NT2/D1 (cell line): Measurements from ENCODE around the gene KRTAP5-10.

Experiments
- YY1 ChIP-seq: IDR thresholded peaks from 2 replicates; pipeline ENCODE4 v1.6.1; 2011; ENCODE audit not compliant: insufficient read length, insufficient read depth
- ZNF274 ChIP-seq: IDR thresholded peaks from 2 replicates; pipeline ENCODE4 v1.6.1; 2011; ENCODE audit warnings: mild to moderate bottlenecking, low read depth, low read length

DNA sequence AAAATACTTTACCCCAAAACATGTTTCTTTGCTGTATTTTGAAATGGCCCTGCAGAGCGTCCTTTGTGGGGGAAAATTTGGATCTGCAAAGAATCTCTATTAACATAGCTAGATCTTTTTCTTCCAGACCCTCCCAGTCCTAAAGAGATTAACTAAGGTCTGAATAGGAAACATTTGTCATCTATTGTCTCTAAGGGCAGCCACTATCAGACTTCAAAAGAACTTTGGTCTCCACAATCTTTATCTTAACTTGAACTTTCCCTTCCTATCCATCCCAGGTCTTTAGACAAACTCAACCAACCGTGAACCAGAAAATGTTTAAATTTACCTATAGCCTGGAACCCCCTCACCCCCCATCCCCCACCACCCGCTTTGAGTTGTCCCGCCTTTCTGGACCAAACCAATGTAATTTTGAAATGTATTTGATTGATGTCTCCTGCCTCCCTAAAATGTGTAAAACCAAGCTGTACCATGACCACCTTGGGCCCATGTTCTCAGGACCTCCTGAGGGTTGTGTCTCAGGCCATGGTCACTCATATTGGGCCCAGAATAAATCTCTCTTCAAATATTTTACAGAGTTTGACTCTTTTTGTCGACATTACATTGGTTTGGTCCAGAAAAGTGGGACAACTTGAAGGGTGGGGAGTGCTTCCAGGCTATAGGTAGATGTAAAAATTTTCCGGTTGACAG lies 20.7 kb upstream of the KRTAP5-10 start:
- TF ChIP-seq YY1 (no peak), ZNF274 (no peak)
